Heart left ventricle (tissue), 13 donors: ENCODE measurements around the gene ABCA1.

ENCODE experiments used
- POLR2A ChIP-seq, 2 donors: fragments of 450-650 bp; IDR thresholded peaks; one replicate each; pipeline ENCODE4 v1.6.1; 2017; ENCODE audit warnings: antibody characterized with exemption in 2 of 2, mild to moderate bottlenecking in 2 of 2, moderate library complexity in 2 of 2
- TF ChIP-seq, protein P1 (sequence below), 12 donors: fragments of 200-600 bp; sonication (generic) in 4 of 12; IDR thresholded peaks; one replicate each; pipeline versions ENCODE4 v1.5.0 to v1.8.0; 2018 to 2022; ENCODE audit warnings: antibody characterized with exemption in 12 of 12, mild to moderate bottlenecking in 5 of 12
- donor health status: ischemic (EF 13 %, LVEDD 7.1; RV severe dilation, severe dysfunction).
- donor health status: DM: no; HTN: yes; CAD: no.
- donor health status: DM: no; HTN: no; CAD: no.
- donor health status: ischemic (EF 25% LVEDD 6.9; RV normal size, moderate dysfunction).
- donor health status: ischemic (EF 25% LVEDD 5.7; RV mildly dilated, moderate dysfunction).
- donor health status: ischemic (EF 35%, LVEDD 5.7; RV mildly dilated, moderate dysfunction).
- donor health status: nonischemic (EF 11% LVEDD 7.7; RV severe dilation, severe dysfunction).
- donor health status: DM: yes; HTN: yes; CAD: no.
- donor health status: PGD.
- donor health status: ischemic (EF 29% LVEDD 5.4; RV normal size, mild dysfunction).
- donor health status: nonischemic (EF 23%, LVEDD 6.1; RV moderate dilation, normal function).

DNA sequence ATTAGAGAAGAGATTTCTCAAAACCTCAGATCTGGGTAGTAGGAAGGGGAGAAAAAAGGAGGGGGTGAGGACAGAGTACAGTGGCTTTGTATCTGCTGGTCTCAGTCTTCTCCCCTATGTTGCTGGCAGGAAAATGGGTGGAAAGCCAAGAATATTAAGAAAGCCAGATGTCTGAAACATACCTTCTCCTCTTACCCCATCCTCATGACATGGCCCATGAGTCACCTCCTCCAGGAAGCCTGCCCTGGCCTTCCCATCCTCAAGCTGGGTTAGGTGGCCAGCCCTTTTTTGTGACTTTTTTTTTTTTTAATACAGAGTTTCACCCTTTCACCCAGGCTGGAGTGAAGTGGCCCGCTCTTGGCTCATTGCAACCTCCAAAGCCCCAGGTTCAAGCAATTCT is 61.8 kb downstream of the ABCA1 start:
- TF ChIP-seq, protein P1, sequence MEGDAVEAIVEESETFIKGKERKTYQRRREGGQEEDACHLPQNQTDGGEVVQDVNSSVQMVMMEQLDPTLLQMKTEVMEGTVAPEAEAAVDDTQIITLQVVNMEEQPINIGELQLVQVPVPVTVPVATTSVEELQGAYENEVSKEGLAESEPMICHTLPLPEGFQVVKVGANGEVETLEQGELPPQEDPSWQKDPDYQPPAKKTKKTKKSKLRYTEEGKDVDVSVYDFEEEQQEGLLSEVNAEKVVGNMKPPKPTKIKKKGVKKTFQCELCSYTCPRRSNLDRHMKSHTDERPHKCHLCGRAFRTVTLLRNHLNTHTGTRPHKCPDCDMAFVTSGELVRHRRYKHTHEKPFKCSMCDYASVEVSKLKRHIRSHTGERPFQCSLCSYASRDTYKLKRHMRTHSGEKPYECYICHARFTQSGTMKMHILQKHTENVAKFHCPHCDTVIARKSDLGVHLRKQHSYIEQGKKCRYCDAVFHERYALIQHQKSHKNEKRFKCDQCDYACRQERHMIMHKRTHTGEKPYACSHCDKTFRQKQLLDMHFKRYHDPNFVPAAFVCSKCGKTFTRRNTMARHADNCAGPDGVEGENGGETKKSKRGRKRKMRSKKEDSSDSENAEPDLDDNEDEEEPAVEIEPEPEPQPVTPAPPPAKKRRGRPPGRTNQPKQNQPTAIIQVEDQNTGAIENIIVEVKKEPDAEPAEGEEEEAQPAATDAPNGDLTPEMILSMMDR (IDR thresholded peaks at IDR 0.05), result no peak
- no peak for TF ChIP-seq POLR2A (IDR thresholded peaks at IDR 0.05)
